Measurements from ENCODE around the gene EFNA4. TPM values are rescaled to one million over a fixed set of nuclear protein-coding genes. Genes with fewer than 3 reads are reported as not detected.

EFNA4 gene
- total and polyA plus RNA-seq, 2 of the 8 experiments (the other 6 are each of a cell fraction or from before 2014, with no cell fraction given): 21.9 to 23.9 TPM

DNA sequence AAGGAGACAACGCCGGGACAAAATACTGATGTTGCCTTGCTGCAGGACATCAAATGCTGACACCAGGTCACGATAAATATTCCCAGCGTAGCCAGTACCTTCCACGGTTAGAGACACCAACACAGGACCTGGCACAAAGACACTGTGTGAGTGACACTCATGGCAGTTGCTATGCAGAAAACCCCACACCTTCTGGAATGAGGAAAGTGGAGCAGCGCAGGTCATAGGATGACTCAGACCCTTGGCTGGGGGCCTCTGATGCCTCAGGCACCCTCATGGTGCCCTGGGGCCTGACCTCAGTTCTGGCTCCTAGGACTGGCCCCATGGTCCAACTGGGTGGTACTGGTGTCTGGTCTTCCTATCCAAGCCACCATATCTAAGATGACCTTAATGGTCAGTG is 37.0 kb upstream of the EFNA4 start (continued):
- TF ChIP-seq SIX5 (IDR thresholded peaks at IDR 0.05; ENCODE audit: low read depth, low read length): no peak

Data from H1 (cell line).